ENCODE measurements around the gene MT1B. TPM values are rescaled to one million over a fixed set of nuclear protein-coding genes. Genes with fewer than 3 reads are reported as not detected.
A peak's percentile ranks its signal among the peaks of the same experiment; 100 is the strongest.

The MT1B gene
- total and polyA plus RNA-seq, 2 of the 13 experiments (the other 11 are each of a cell fraction or from before 2014, with no cell fraction given): 0.89 TPM; not detected in 1

DNA sequence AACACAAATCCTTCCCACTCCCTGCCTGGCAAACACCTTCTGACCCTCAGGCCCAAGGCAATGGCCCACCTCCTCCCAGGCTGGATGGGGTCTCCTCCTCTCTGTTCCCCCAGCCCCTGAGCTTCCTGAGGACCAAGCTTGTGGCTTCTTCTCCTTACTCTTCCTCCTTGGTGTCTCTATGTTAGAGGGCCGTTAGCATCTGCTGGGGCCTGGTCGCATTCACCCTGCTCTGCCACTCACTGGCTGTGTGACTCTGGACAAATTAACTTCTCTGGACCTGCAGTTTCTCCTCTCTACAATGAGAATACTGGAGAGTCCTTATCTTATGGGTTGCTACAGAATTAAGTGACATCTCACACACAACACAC, 44.0 kb upstream of the MT1B start (continued):
- TF ChIP-seq EHMT2 (IDR thresholded peaks at IDR 0.05; ENCODE audit: borderline replicate concordance, low read depth, low read length) (no peak), RNF2 (conservative IDR thresholded peaks at IDR 0.05; ENCODE audit: low read depth) (no peak), FOXK1 (CRISPR knock-in tag; IDR thresholded peaks at IDR 0.05; ENCODE audit: borderline replicate concordance, low read depth) (no peak), ZNF782 (CRISPR knock-in tag; IDR thresholded peaks at IDR 0.05; ENCODE audit: borderline replicate concordance) (no peak), NFYC (CRISPR knock-in tag; IDR thresholded peaks at IDR 0.05) (no peak), TARDBP (CRISPR knock-in tag; IDR thresholded peaks at IDR 0.05) (no peak), ZUFSP (CRISPR knock-in tag; IDR thresholded peaks at IDR 0.05; ENCODE audit: borderline replicate concordance) (no peak), SP2 (CRISPR knock-in tag; IDR thresholded peaks at IDR 0.05) (no peak), TBX2 (CRISPR knock-in tag; IDR thresholded peaks at IDR 0.05; ENCODE audit: borderline replicate concordance) (no peak), ZNF775 (CRISPR knock-in tag; IDR thresholded peaks at IDR 0.05; ENCODE audit: borderline replicate concordance) (0 out of 2 replicates have a peak, but pooled peaks have one; percentile 14), ZNF672 (CRISPR knock-in tag; IDR thresholded peaks at IDR 0.05) (no peak), ZSCAN22 (CRISPR knock-in tag; IDR thresholded peaks at IDR 0.05) (no peak), FIP1L1 (IDR thresholded peaks at IDR 0.05; ENCODE audit: borderline replicate concordance, insufficient read depth, low read depth, low read length) (no peak), ZSCAN21 (CRISPR knock-in tag; IDR thresholded peaks at IDR 0.05; ENCODE audit: borderline replicate concordance) (0 out of 2 replicates have a peak, but pooled peaks have one; percentile 10), ZMYM3 (CRISPR knock-in tag; IDR thresholded peaks at IDR 0.05) (no peak), TCF7L2 (IDR thresholded peaks at IDR 0.05; ENCODE audit: low read depth, low read length) (no peak), KLF13 (CRISPR knock-in tag; IDR thresholded peaks at IDR 0.05) (no peak), FOXK2 (IDR thresholded peaks at IDR 0.05) (no peak), NCOR1 (IDR thresholded peaks at IDR 0.05; ENCODE audit: borderline replicate concordance, low read length) (no peak), HMGXB4 (CRISPR knock-in tag; IDR thresholded peaks at IDR 0.05; ENCODE audit: borderline replicate concordance in 1 of 2, low read depth in 1 of 2) (no peak), EED (CRISPR knock-in tag; IDR thresholded peaks at IDR 0.05) (no peak), ATF4 (CRISPR knock-in tag; IDR thresholded peaks at IDR 0.05) (no peak), PHF8 (CRISPR knock-in tag; IDR thresholded peaks at IDR 0.05) (peak; percentile 22; the same call in 1 of the 2 replicates), ZNF251 (CRISPR knock-in tag; IDR thresholded peaks at IDR 0.05) (no peak), RARG (CRISPR knock-in tag; IDR thresholded peaks at IDR 0.05; ENCODE audit: low read depth) (no peak), ZNF138 (CRISPR knock-in tag; IDR thresholded peaks at IDR 0.05; ENCODE audit: low read depth) (no peak)
- TF ChIP-seq, protein P1, sequence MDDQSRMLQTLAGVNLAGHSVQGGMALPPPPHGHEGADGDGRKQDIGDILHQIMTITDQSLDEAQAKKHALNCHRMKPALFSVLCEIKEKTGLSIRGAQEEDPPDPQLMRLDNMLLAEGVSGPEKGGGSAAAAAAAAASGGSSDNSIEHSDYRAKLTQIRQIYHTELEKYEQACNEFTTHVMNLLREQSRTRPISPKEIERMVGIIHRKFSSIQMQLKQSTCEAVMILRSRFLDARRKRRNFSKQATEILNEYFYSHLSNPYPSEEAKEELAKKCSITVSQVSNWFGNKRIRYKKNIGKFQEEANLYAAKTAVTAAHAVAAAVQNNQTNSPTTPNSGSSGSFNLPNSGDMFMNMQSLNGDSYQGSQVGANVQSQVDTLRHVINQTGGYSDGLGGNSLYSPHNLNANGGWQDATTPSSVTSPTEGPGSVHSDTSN (CRISPR knock-in tag; IDR thresholded peaks at IDR 0.05; ENCODE audit: borderline replicate concordance): no peak
